H9 (cell line): ENCODE data around the gene GATA1. TPM values are rescaled to one million over a fixed set of nuclear protein-coding genes. Genes with fewer than 3 reads are reported as not detected.

Source experiments
- DNase-seq: peaks from one replicate; pipeline ENCODE4 v3.0.0-alpha.2; 2017
- H2AFZ ChIP-seq: one replicate; pipeline ENCODE4 v1.6.1; 2013; ENCODE audit warnings: mild to moderate bottlenecking, low read length, control low read depth, moderate library complexity
- H2AK5ac ChIP-seq: 2 replicates; pipeline ENCODE4 v1.6.1; 2013; ENCODE audit warnings: low read length, control low read depth, mixed read lengths; ENCODE audit not compliant: insufficient read length
- H2BK120ac ChIP-seq: one replicate; pipeline ENCODE4 v1.6.1; 2013; ENCODE audit warnings: low read depth, mild to moderate bottlenecking, low read length, control low read depth, inconsistent platforms; ENCODE audit not compliant: poor library complexity, severe bottlenecking
- H2BK12ac ChIP-seq: 2 replicates; pipeline ENCODE4 v1.6.1; 2013; ENCODE audit warnings: low read length, control low read depth, mixed read lengths, low read depth; ENCODE audit not compliant: insufficient read length
- H2BK15ac ChIP-seq: 2 replicates; pipeline ENCODE4 v1.6.1; 2013; ENCODE audit warnings: low read depth, low read length, control low read depth
- H2BK20ac ChIP-seq: one replicate; pipeline ENCODE4 v1.6.1; 2013; ENCODE audit warnings: low read depth, mild to moderate bottlenecking, low read length, control low read depth, inconsistent platforms; ENCODE audit not compliant: poor library complexity, severe bottlenecking
- H2BK5ac ChIP-seq: 2 replicates; pipeline ENCODE4 v1.6.1; 2013; ENCODE audit warnings: low read length, control low read depth, mixed read lengths; ENCODE audit not compliant: insufficient read length
- H3K14ac ChIP-seq: 2 replicates; pipeline ENCODE4 v1.6.1; 2013; ENCODE audit warnings: low read length, control low read depth; ENCODE audit not compliant: insufficient read depth
- H3K18ac ChIP-seq: 2 replicates; pipeline ENCODE4 v1.6.1; 2013; ENCODE audit warnings: low read depth, mild to moderate bottlenecking, mixed read lengths, low read length, control low read depth; ENCODE audit not compliant: insufficient read length
- H3K23ac ChIP-seq: 2 replicates; pipeline ENCODE4 v1.6.1; 2013; ENCODE audit warnings: low read length, control low read depth, mixed read lengths, low read depth; ENCODE audit not compliant: insufficient read length
- H3K23me2 ChIP-seq: 2 replicates; pipeline ENCODE4 v1.6.1; 2013; ENCODE audit warnings: low read depth, mild to moderate bottlenecking, mixed read lengths, low read length, control low read depth; ENCODE audit not compliant: insufficient read length, poor library complexity, severe bottlenecking
- H3K27ac ChIP-seq: 2 replicates; pipeline ENCODE4 v1.5.1; 2013; ENCODE audit warnings: low read length, control low read depth, mixed read lengths, low read depth; ENCODE audit not compliant: insufficient read length
- H3K27me3 ChIP-seq: 2 replicates; pipeline ENCODE4 v1.6.1; 2013; ENCODE audit warnings: low read length, control low read depth, inconsistent platforms; ENCODE audit not compliant: insufficient read depth
- H3K4ac ChIP-seq: 2 replicates; pipeline ENCODE4 v1.6.1; 2013; ENCODE audit warnings: low read depth, mild to moderate bottlenecking, control low read depth, inconsistent platforms, low read length, moderate library complexity
- H3K4me1 ChIP-seq: 2 replicates; pipeline ENCODE4 v1.6.1; 2013; ENCODE audit warnings: low read length, control low read depth, inconsistent platforms; ENCODE audit not compliant: insufficient read depth
- H3K4me2 ChIP-seq: 2 replicates; pipeline ENCODE4 v1.6.1; 2013; ENCODE audit warnings: low read length, control low read depth, mixed read lengths; ENCODE audit not compliant: insufficient read length, insufficient read depth
- H3K56ac ChIP-seq: 2 replicates; pipeline ENCODE4 v1.6.1; 2013; ENCODE audit warnings: low read depth, mild to moderate bottlenecking, mixed read lengths, low read length, control low read depth; ENCODE audit not compliant: insufficient read length
- H3K79me1 ChIP-seq: 2 replicates; pipeline ENCODE4 v1.6.1; 2013; ENCODE audit warnings: low read depth, mild to moderate bottlenecking, moderate library complexity, low read length, control low read depth, inconsistent platforms; ENCODE audit not compliant: insufficient read depth, poor library complexity, severe bottlenecking
- H3K79me2 ChIP-seq: 2 replicates; pipeline ENCODE4 v1.6.1; 2013; ENCODE audit warnings: low read length, control low read depth, inconsistent platforms; ENCODE audit not compliant: insufficient read depth
- H3K9ac ChIP-seq: 2 replicates; pipeline ENCODE4 v1.6.1; 2013; ENCODE audit warnings: low read length, control low read depth, mixed read lengths; ENCODE audit not compliant: insufficient read length; ENCODE audit errors: extremely low read depth
- H3K9me3 ChIP-seq: one replicate; pipeline ENCODE4 v1.6.1; 2013; ENCODE audit warnings: low read depth, low read length, inconsistent platforms; ENCODE audit not compliant: control insufficient read depth
- H3T11ph ChIP-seq: one replicate; pipeline ENCODE4 v1.6.1; 2013; ENCODE audit warnings: mild to moderate bottlenecking, low read length, control low read depth, inconsistent platforms
- H4K20me1 ChIP-seq: one replicate; pipeline ENCODE4 v1.6.1; 2013; ENCODE audit not compliant: control insufficient read depth, insufficient read length, insufficient read depth
- H4K5ac ChIP-seq: 2 replicates; pipeline ENCODE4 v1.6.1; 2013; ENCODE audit warnings: low read depth, mild to moderate bottlenecking, mixed read lengths, low read length, control low read depth; ENCODE audit not compliant: insufficient read length
- H4K8ac ChIP-seq: replicated peaks from 2 replicates; pipeline ENCODE4 v1.6.1; 2013; ENCODE audit warnings: low read length, control low read depth, mixed read lengths, low read depth; ENCODE audit not compliant: insufficient read length
- H4K91ac ChIP-seq: 2 replicates; pipeline ENCODE4 v1.6.1; 2013; ENCODE audit warnings: low read depth, mild to moderate bottlenecking, moderate library complexity, mixed read lengths, low read length, control low read depth; ENCODE audit not compliant: insufficient read length
- H3K27ac Mint-ChIP-seq, 3 experiments: 2 replicates in 2 of 3; 3 replicates in 1 of 3; pipeline ENCODE4 v1.8.0; 2020 to 2021; ENCODE audit warnings: mixed read lengths in 3 of 3, mild to moderate bottlenecking in 1 of 3, moderate library complexity in 1 of 3
- H3K27me3 Mint-ChIP-seq: 2 replicates; pipeline ENCODE4 v1.8.0; 2021; ENCODE audit warnings: low read depth, mild to moderate bottlenecking, moderate library complexity, mixed read lengths
- H3K36me3 Mint-ChIP-seq, 3 experiments: 2 replicates in 2 of 3; 3 replicates in 1 of 3; pipeline ENCODE4 v1.8.0; 2020 to 2021; ENCODE audit warnings: low read depth in 3 of 3, mixed read lengths in 3 of 3; ENCODE audit not compliant: insufficient read depth in 1 of 3
- H3K4me1 Mint-ChIP-seq, 2 experiments: 2 replicates each; pipeline ENCODE4 v1.8.0; 2020; ENCODE audit warnings: mixed read lengths in 2 of 2
- H3K4me3 Mint-ChIP-seq, 2 experiments: 2 replicates in 1 of 2; 3 replicates in 1 of 2; pipeline ENCODE4 v1.8.0; 2020 to 2021; ENCODE audit warnings: mild to moderate bottlenecking in 2 of 2, mixed read lengths in 2 of 2, moderate library complexity in 1 of 2
- H3K9me3 Mint-ChIP-seq, 2 experiments: 2 replicates in 1 of 2; 3 replicates in 1 of 2; pipeline ENCODE4 v1.8.0; 2020; ENCODE audit warnings: mild to moderate bottlenecking in 2 of 2, mixed read lengths in 2 of 2, moderate library complexity in 1 of 2
- WGBS: extraction: QIAGEN DNeasy Blood & Tissue Kit; methylation state at CpG from one replicate; pipeline ENCODE4 v1.1.7; 2013; ENCODE audit warnings: missing lambda C conversion rate, low lambda C conversion rate, mixed read lengths; ENCODE audit not compliant: insufficient read length; ENCODE audit errors: extremely low coverage; 5-methylcytosine and 5-hydroxymethylcytosine counted together
- total RNA-seq: library from RNA; stranded (reverse); gene quantifications from 2 replicates; pipeline ENCODE4 v1.2.1, GENCODE V29; 2021
- TF ChIP-seq, protein P1 (sequence below): fragments of 200-600 bp; sonication (generic); conservative IDR thresholded peaks from 3 replicates; pipeline ENCODE4 v1.8.0; 2021; ENCODE audit warnings: antibody characterized with exemption, mild to moderate bottlenecking

Gene GATA1
- total RNA-seq, 1 experiment from 2014 or later: not detected

DNA sequence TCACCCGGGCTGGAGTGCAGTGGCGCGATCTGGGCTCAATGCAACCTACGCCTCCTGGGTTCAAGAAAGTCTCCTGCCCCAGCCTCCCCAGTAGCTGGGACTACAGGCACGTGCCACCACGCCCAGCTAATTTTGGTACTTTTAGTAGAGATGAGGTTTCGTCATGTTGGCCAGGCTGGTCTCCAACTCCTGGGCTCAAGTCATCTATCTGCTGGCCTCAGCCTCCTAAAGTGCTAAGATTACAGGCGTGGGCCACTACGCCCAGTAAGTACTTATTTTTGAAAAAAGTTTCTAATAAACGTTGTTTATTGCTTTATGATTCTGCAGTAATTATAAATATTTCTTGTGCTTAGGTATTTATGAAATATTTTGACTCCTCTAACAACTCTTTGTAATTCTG, 53.3 kb downstream of the GATA1 start:
- H3K9me3 ChIP-seq: peaks cover 9% of the 10 kb centered on the region
- peaks cover 2 to 3% of the 10 kb centered on the region in 2 experiments for H3K4me1 Mint-ChIP-seq
- no peak overlapping the region for H3K14ac ChIP-seq
- H3K4me3 Mint-ChIP-seq: no peak overlapping the region
- peaks cover 46 to 63% of the 10 kb centered on the region in 2 experiments for H3K9me3 Mint-ChIP-seq
- no peaks in the 10 kb centered on the region for H3K79me1 ChIP-seq
- H2BK12ac ChIP-seq: no peak overlapping the region
- no peak overlapping the region for H3K27ac Mint-ChIP-seq
- H3K27me3 Mint-ChIP-seq: peaks cover 26% of the 10 kb centered on the region
- H3K4ac ChIP-seq: no peak overlapping the region
- H4K5ac ChIP-seq: no peak overlapping the region
- H3K79me2 ChIP-seq: no peaks in the 10 kb centered on the region
- H3K4me1 ChIP-seq: no peaks in the 10 kb centered on the region
- no peak overlapping the region for H2BK5ac ChIP-seq
- no peak overlapping the region for H3K4me2 ChIP-seq
- H3K27me3 ChIP-seq: peaks cover 3% of the 10 kb centered on the region; the same call in 1 of the 2 replicates
- H2AK5ac ChIP-seq: no peak overlapping the region
- DNase-seq: no peak
- H4K20me1 ChIP-seq: no peaks in the 10 kb centered on the region
- H2BK120ac ChIP-seq: no peak overlapping the region
- peaks cover 4% of the 10 kb centered on the region for H3K23me2 ChIP-seq
- no peak overlapping the region for H3K56ac ChIP-seq
- no peak overlapping the region for H3K18ac ChIP-seq
- no peak overlapping the region for H3K27ac ChIP-seq
- no peak overlapping the region for H3K9ac ChIP-seq
- no CpG with 5 or more reads among the region's 10 CpGs for WGBS
- peaks cover 0 to 7% (median 0%) of the 10 kb centered on the region in 3 experiments; a peak in 5 of 7 replicates for H3K36me3 Mint-ChIP-seq
- H4K91ac ChIP-seq: no peak overlapping the region
- H4K8ac ChIP-seq: no peak overlapping the region
- no peak overlapping the region for H3K23ac ChIP-seq
- H2AFZ ChIP-seq: no peak overlapping the region
- H3T11ph ChIP-seq: no peak overlapping the region
- H2BK20ac ChIP-seq: no peak overlapping the region
- TF ChIP-seq, protein P1, sequence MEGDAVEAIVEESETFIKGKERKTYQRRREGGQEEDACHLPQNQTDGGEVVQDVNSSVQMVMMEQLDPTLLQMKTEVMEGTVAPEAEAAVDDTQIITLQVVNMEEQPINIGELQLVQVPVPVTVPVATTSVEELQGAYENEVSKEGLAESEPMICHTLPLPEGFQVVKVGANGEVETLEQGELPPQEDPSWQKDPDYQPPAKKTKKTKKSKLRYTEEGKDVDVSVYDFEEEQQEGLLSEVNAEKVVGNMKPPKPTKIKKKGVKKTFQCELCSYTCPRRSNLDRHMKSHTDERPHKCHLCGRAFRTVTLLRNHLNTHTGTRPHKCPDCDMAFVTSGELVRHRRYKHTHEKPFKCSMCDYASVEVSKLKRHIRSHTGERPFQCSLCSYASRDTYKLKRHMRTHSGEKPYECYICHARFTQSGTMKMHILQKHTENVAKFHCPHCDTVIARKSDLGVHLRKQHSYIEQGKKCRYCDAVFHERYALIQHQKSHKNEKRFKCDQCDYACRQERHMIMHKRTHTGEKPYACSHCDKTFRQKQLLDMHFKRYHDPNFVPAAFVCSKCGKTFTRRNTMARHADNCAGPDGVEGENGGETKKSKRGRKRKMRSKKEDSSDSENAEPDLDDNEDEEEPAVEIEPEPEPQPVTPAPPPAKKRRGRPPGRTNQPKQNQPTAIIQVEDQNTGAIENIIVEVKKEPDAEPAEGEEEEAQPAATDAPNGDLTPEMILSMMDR: no peak
- H2BK15ac ChIP-seq: no peak overlapping the region

Other genes with a start within 250 kb of the GATA1 start
- 9.6 and 10.2 TPM in 2 replicates for gene TBC1D25, start 246.9 kb upstream of the GATA1 start, total RNA-seq
- gene RBM3, start 212.1 kb upstream of the GATA1 start, total RNA-seq: 259 and 264 TPM in 2 replicates
- 29.4 and 30.0 TPM in 2 replicates for gene WDR13, start 189.1 kb upstream of the GATA1 start, total RNA-seq
- 0.24 and 0.61 TPM in 2 replicates for gene WAS, start 102.8 kb upstream of the GATA1 start, total RNA-seq
- 16.2 and 17.4 TPM in 2 replicates for gene SUV39H1, start 89.9 kb upstream of the GATA1 start, total RNA-seq
- gene GLOD5, start 24.8 kb upstream of the GATA1 start, total RNA-seq: not detected in 2 replicates
- 52.8 and 57.9 TPM in 2 replicates for gene HDAC6, start 15.5 kb downstream of the GATA1 start, total RNA-seq
- 0.18 TPM in 1 of 2 replicates, not detected in the other for gene ERAS, start 39.9 kb downstream of the GATA1 start, total RNA-seq
- gene PCSK1N, start 49.0 kb downstream of the GATA1 start, total RNA-seq: 3.9 and 4.0 TPM in 2 replicates
- gene TIMM17B, start 111.2 kb downstream of the GATA1 start, total RNA-seq: 89.0 and 89.7 TPM in 2 replicates
- 87.5 and 87.9 TPM in 2 replicates for gene PQBP1, start 111.3 kb downstream of the GATA1 start, total RNA-seq
- 29.1 and 32.9 TPM in 2 replicates for gene SLC35A2, start 125.1 kb downstream of the GATA1 start, total RNA-seq
- gene PIM2, start 132.4 kb downstream of the GATA1 start, total RNA-seq: 154 and 163 TPM in 2 replicates
- 62.5 and 62.6 TPM in 2 replicates for gene OTUD5, start 171.0 kb downstream of the GATA1 start, total RNA-seq
- 5.7 and 7.0 TPM in 2 replicates for gene KCND1, start 185.3 kb downstream of the GATA1 start, total RNA-seq
- gene GRIPAP1, start 215.7 kb downstream of the GATA1 start, total RNA-seq: 70.1 and 71.8 TPM in 2 replicates